ENCODE measurements around the gene CDK2AP2.
A peak's percentile ranks its signal among the peaks of the same experiment; 100 is the strongest.
"Not testable (repeated sequence)": the region's sequence is repeated elsewhere in the genome, so short reads cannot be mapped to it uniquely, and the experiment has no call there.

Gene CDK2AP2

GRCh38 chr11:67523556-67524479 lies 15.9 kb upstream of the CDK2AP2 start:
- DNase-seq (ENCODE audit: low read depth) = no peak

- no peak for DNase-seq (ENCODE audit: low read depth)
Observed at GRCh38 chr11:67522844-67523555, 15.0 kb upstream of the CDK2AP2 start, which contains the start of gene CABP2. TSS of gene CABP2 (minus strand) at chr11:67523446. CDS start at chr11:67523326, 120 bp downstream.

GRCh38 chr11:67522338-67522737 lies 14.4 kb upstream of the CDK2AP2 start:
- no peak for DNase-seq (ENCODE audit: low read depth)

GRCh38 chr11:67521924-67522323 lies 14.0 kb upstream of the CDK2AP2 start:
- DNase-seq (ENCODE audit: low read depth) = no peak

- DNase-seq (ENCODE audit: low read depth) = no peak
Observed at GRCh38 chr11:67520856-67521824, 13.2 kb upstream of the CDK2AP2 start.

GRCh38 chr11:67519726-67520125 lies 11.8 kb upstream of the CDK2AP2 start:
- DNase-seq (ENCODE audit: low read depth) = no peak

- DNase-seq (ENCODE audit: low read depth) = no peak
Observed at GRCh38 chr11:67517784-67518552, 10.0 kb upstream of the CDK2AP2 start.

GRCh38 chr11:67516806-67517205 lies 8.8 kb upstream of the CDK2AP2 start:
- no peak for DNase-seq (ENCODE audit: low read depth)

- DNase-seq (ENCODE audit: low read depth) = no peak
Observed at GRCh38 chr11:67514116-67514515, 6.2 kb upstream of the CDK2AP2 start.

GRCh38 chr11:67511558-67511957 lies 3.6 kb upstream of the CDK2AP2 start:
- not testable (repeated sequence) for DNase-seq (ENCODE audit: low read depth)

- DNase-seq (ENCODE audit: low read depth) = no peak
Observed at GRCh38 chr11:67510023-67510345, 2.0 kb upstream of the CDK2AP2 start.

- peak; percentile 96 for DNase-seq (ENCODE audit: low read depth)
Observed at GRCh38 chr11:67508486-67509121, 642 bp upstream of the CDK2AP2 start.

- DNase-seq (ENCODE audit: low read depth) = no peak
Observed at GRCh38 chr11:67507242-67507863, 609 bp downstream of the CDK2AP2 start.

- DNase-seq (ENCODE audit: low read depth) = no peak
Observed at GRCh38 chr11:67506426-67507051, 1.4 kb downstream of the CDK2AP2 start.

- DNase-seq (ENCODE audit: low read depth) = peak; percentile 91
Observed at GRCh38 chr11:67505605-67506396, 2.2 kb downstream of the CDK2AP2 start.

GRCh38 chr11:67504950-67505581 lies 2.9 kb downstream of the CDK2AP2 start, which contains the start of gene PITPNM1:
TSS of gene PITPNM1 (minus strand) at chr11:67505363. CDS start at chr11:67504180, 1,183 bp downstream.
- DNase-seq (ENCODE audit: low read depth) = peak; percentile 55

GRCh38 chr11:67504005-67504949 lies 3.7 kb downstream of the CDK2AP2 start:
- DNase-seq (ENCODE audit: low read depth) = peak; percentile 17
